NCI-H460 (cell line): ENCODE data around the gene DGAT2L6. TPM values are rescaled to one million over a fixed set of nuclear protein-coding genes. Genes with fewer than 3 reads are reported as not detected.

Source experiments
- small RNA-seq, 2 experiments: library from RNA; depleted of rRNA; stranded (forward); fragments of <200 nt; gene quantifications; one replicate each; pipeline ENCODE3, GENCODE V24; 2014
- total RNA-seq: library from RNA; depleted of rRNA; stranded (reverse); fragments of >200 nt; shearing (Covaris generic); gene quantifications from 2 replicates; pipeline ENCODE4 v1.2.3, GENCODE V29; 2014; rRNA removed

The DGAT2L6 gene
- total RNA-seq, 1 experiment from 2014 or later, result not detected

Small RNA genes within 50 kb of the gene (small RNA-seq; reads per million reads assigned to genes)
- 0 reads per million in 2 experiments for gene RNA5SP507

Other genes starting within 250 kb of the DGAT2L6 start
- not detected in 2 replicates for gene AWAT2, start 127.5 kb upstream of the DGAT2L6 start, total RNA-seq
- not detected in 2 replicates for gene OTUD6A, start 115.0 kb upstream of the DGAT2L6 start, total RNA-seq
- 72.4 and 89.7 TPM in 2 replicates for gene IGBP1, start 44.0 kb upstream of the DGAT2L6 start, total RNA-seq
- not detected in 2 replicates for gene AWAT1, start 57.2 kb downstream of the DGAT2L6 start, total RNA-seq
- not detected in 2 replicates for gene P2RY4, start 82.7 kb downstream of the DGAT2L6 start, total RNA-seq
- gene ARR3, start 90.9 kb downstream of the DGAT2L6 start, total RNA-seq, result not detected in 2 replicates
- not detected in 2 replicates for gene RAB41, start 104.7 kb downstream of the DGAT2L6 start, total RNA-seq
- 67.6 and 77.6 TPM in 2 replicates for gene PDZD11, start 112.4 kb downstream of the DGAT2L6 start, total RNA-seq
- gene KIF4A, start 112.6 kb downstream of the DGAT2L6 start, total RNA-seq, result 30.3 and 34.0 TPM in 2 replicates
- not detected in 2 replicates for gene GDPD2, start 245.8 kb downstream of the DGAT2L6 start, total RNA-seq